ENCODE results near the gene PSMD11.

- TF ChIP-seq CTCF (IDR thresholded peaks at IDR 0.05) (no peak), SIN3A (IDR thresholded peaks at IDR 0.05; ENCODE audit: borderline replicate concordance, insufficient read depth, low read depth, low read length) (no peak)
These were observed 52.2 kb downstream of the PSMD11 start for GRCh38 chr17:32496395-32497073.

Measured in Panc1 (cell line).